Psoas muscle (tissue), 8 donors: ENCODE measurements around the gene LIG3. TPM values are rescaled to one million over a fixed set of nuclear protein-coding genes. Genes with fewer than 3 reads are reported as not detected.
"Not testable (repeated sequence)": the region's sequence is repeated elsewhere in the genome, so short reads cannot be mapped to it uniquely, and the experiment has no call there.

Source experiments
- ATAC-seq, 4 donors: fragments of 200-7000 bp; cut with Tn5 transposase; one replicate each; pipeline ENCODE4 v1.9.1; 2020; ENCODE audit warnings: moderate library complexity in 3 of 4, mild to moderate bottlenecking in 2 of 4
- DNase-seq, 2 donors: peaks; one replicate each; pipeline ENCODE4 v3.0.0-alpha.2; 2020
- H3K27ac ChIP-seq: fragments of 200-600 bp; one replicate; pipeline ENCODE4 v1.8.0; 2022
- H3K27me3 ChIP-seq, 3 donors: fragments of 200-600 bp in 1 of 3; one replicate each; pipeline versions ENCODE4 v1.6.1 to v1.8.0; 2013 to 2022; ENCODE audit warnings: low read length in 2 of 3, mild to moderate bottlenecking in 2 of 3, moderate library complexity in 1 of 3; ENCODE audit not compliant: insufficient read depth in 3 of 3
- H3K36me3 ChIP-seq, 2 donors: fragments of 200-600 bp in 1 of 2; one replicate each; pipeline versions ENCODE4 v1.6.1 to v1.8.0; 2013 to 2022; ENCODE audit warnings: low read depth in 1 of 2, mild to moderate bottlenecking in 1 of 2, moderate library complexity in 1 of 2; ENCODE audit not compliant: insufficient read depth in 1 of 2
- H3K4me1 ChIP-seq: fragments of 200-600 bp; one replicate; pipeline ENCODE4 v1.8.0; 2022
- H3K4me3 ChIP-seq: fragments of 200-600 bp; one replicate; pipeline ENCODE4 v1.8.0; 2022; ENCODE audit warnings: mild to moderate bottlenecking
- H3K9me3 ChIP-seq: fragments of 200-600 bp; one replicate; pipeline ENCODE4 v1.8.0; 2022
- CTCF ChIP-seq: fragments of 200-600 bp; IDR thresholded peaks from one replicate; pipeline ENCODE4 v1.8.0; 2022; ENCODE audit warnings: antibody characterized with exemption
- WGBS, 3 donors: extraction: QIAGEN DNeasy Blood & Tissue Kit; methylation state at CpG; one replicate each; pipeline versions ENCODE4 v1.1.6 to v1.1.7; 2013; 5-methylcytosine and 5-hydroxymethylcytosine counted together
- intact Hi-C, 2 donors: fragments of 100-400 bp; cut with DNase I; formaldehyde crosslinking; loops; one replicate each; pipeline versions ENCODE4 v1.11.0 to v1.14.2; 2022
- long read RNA-seq, 2 donors: library from polyadenylated mRNA; unstranded; transcript quantifications; one replicate each; pipeline ENCODE4 v2.0.0, GENCODE V29; 2021
- polyA plus RNA-seq, 3 donors: library from polyadenylated mRNA; stranded (reverse); fragments of 200-250 nt; gene quantifications; one replicate each; pipeline ENCODE4 v1.2.3, GENCODE V29; 2013
- total RNA-seq, 4 donors: library from RNA; stranded (reverse); fragmentation: NEBNext Ultra II Directional in 2 of 4; extraction: Animal tissue kit (Norgen Biotek cat#: 25700) in 2 of 4; gene quantifications; one replicate each; pipeline versions ENCODE4 v1.2.1 to v1.2.4, GENCODE V29; 2021 to 2023
- donor health status: healthy with polysubstance abuse.
- donor health status: DM: no; HTN: no; CAD: no; lungs with moderate emphysema.
- donor health status: Bipolar disorder and iron deficiency.
- donor health status: healthy.
- donor health status: DM: yes; HTN: yes; CAD: no.
- donor health status: DM: no; HTN: no; CAD: no.
- donor health status: DM: no; HTN: no; CAD: no.
- donor health status: DM: yes; HTN: yes; CAD: no.

The LIG3 gene
- total RNA-seq (10 to 100 TPM; 23.5 to 28.2 (median 26.2) TPM), polyA plus RNA-seq (10 to 100 TPM; 11.5 to 17.6 (median 12.2) TPM)
- long read RNA-seq, donor 1, full-length matches to known transcripts = 9 of 20 reads
- long read RNA-seq, donor 1, partial matches to known transcripts = 5 of 20 reads
- long read RNA-seq, donor 1, other reads (novel, unspliced or antisense) = 6 of 20 reads
- long read RNA-seq, donor 2, full-length matches to known transcripts = 12 of 27 reads
- long read RNA-seq, donor 2, partial matches to known transcripts = 3 of 27 reads
- long read RNA-seq, donor 2, other reads (novel, unspliced or antisense) = 12 of 27 reads

DNA sequence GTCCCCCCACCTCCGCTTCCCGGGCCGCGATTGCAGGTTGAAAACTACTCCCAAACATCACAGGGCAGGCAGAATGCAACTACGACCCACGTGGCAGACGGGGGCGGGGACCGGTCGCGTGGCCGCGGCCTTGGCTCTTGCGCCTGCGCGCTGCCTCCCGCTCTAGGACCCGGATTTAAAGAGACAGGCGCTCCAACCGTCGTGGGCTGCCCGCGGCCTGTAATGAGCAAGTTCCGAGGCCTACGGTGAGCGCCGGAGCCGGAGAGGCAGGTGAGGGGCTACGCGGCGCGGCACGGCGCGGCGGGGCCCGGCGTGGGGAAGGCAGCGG is at the start of gene LIG3:
LIG3 (plus strand) TSS at position 160 of the 328 bp plus-strand sequence. CDS start 2,494 bp downstream, outside the sequence.
- TF ChIP-seq CTCF = no peak
- Histone ChIP-seq H3K36me3 (peaks cover 0 to 10% of the 10 kb centered on the region in 2 donors), H3K9me3 (no peaks in the 10 kb centered on the region), H3K4me1 (peaks cover 25% of the 10 kb centered on the region), H3K27me3 (no peaks in the 10 kb centered on the region), H3K27ac (peak within 1 kb of the TSS; percentile 99), H3K4me3 (peak within 1 kb of the TSS; percentile 98)
- intact Hi-C loops = loop anchor here in 1 of 2 donors (2.0 kb wide), 1 partner anchor 18 kb away; no protein-coding TSS in a partner anchor
- peak; percentile 95 to 98 for DNase-seq
- peak; percentile 93 to 96 (median 94) for ATAC-seq
- 0 to 2% (median 0%) methylated on average over 37 to 39 of the region's 39 CpGs for WGBS, 3 donors

- ATAC-seq, H3K36me3 ChIP-seq, H3K9me3 ChIP-seq, DNase-seq, H3K4me3 ChIP-seq, H3K27ac ChIP-seq, H3K27me3 ChIP-seq, H3K4me1 ChIP-seq, intact Hi-C loops: not testable (repeated sequence)
- 90 to 93% (median 91%) methylated on average over 4 of the region's 4 CpGs for WGBS, 3 donors
Observed at GRCh38 chr17:34950780-34951179, 29.5 kb upstream of the LIG3 start.

GRCh38 chr17:34958438-34958837 is 21.9 kb upstream of the LIG3 start:
- DNase-seq = no peak
- H3K9me3 ChIP-seq = no peaks in the 10 kb centered on the region
- no peak for TF ChIP-seq CTCF
- no peak overlapping the region for H3K27ac ChIP-seq
- H3K27me3 ChIP-seq = no peaks in the 10 kb centered on the region
- intact Hi-C loops = no loop called here
- H3K4me3 ChIP-seq = no peak overlapping the region
- H3K4me1 ChIP-seq = peaks cover 12% of the 10 kb centered on the region
- no peak for ATAC-seq
- 74 to 83% (median 77%) methylated on average over 1 of the region's 1 CpG for WGBS, 3 donors
- peaks cover 0 to 4% of the 10 kb centered on the region in 2 donors for H3K36me3 ChIP-seq

DNA sequence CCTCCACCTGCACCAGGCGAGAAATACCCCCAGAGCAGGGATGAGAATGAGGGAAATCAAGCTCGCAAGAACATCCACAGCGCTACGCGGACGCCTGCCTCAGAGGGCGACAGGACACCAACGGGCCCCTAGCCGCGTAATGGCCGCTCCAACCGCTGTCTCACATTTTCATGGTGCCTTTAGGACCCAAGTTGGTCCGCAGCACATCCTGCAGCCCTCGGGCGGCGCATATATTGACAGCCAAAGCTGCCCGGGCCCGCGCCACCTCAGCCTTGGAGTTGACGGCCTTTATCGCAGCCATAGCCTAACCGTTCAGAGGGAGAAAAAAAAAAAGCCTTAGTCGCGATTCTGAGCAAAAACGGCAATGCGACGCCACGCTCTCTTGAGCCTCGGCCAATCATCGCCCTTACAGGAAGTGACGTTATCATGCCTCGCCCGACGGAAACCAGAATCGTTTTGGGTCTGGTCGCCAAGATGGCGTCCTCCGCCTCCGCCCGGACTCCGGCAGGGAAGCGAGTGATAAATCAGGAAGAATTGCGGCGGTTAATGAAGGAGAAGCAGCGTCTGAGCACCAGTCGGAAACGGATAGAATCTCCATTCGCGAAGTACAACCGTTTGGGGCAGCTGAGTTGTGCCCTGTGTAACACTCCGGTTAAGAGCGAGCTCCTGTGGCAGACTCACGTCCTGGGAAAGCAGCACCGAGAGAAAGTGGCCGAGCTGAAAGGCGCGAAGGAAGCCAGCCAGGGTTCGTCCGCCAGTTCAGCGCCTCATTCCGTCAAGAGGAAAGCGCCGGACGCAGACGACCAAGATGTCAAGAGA is 19.0 kb upstream of the LIG3 start, which contains the start of the genes CCT6B and ZNF830:
CCT6B (minus strand) TSS at position 368 of the 819 bp plus-strand sequence; CDS start at position 301, 67 bp downstream.
ZNF830 (plus strand) TSS at position 448 of the 819 bp plus-strand sequence; CDS start at position 475, 27 bp downstream.
- peak within 1 kb of the TSS; percentile 97 for H3K27ac ChIP-seq
- intact Hi-C loops = no loop called here
- WGBS, 3 donors = 0 to 1% (median 0%) methylated on average over 65 of the region's 65 CpGs
- DNase-seq (peak; percentile 92 to 95), ATAC-seq (peak; percentile 97 to 99 (median 99))
- H3K9me3 ChIP-seq = no peaks in the 10 kb centered on the region
- no peak for TF ChIP-seq CTCF
- H3K27me3 ChIP-seq = no peaks in the 10 kb centered on the region
- H3K4me1 ChIP-seq = peaks cover 16% of the 10 kb centered on the region
- peaks cover 0 to 33% of the 10 kb centered on the region in 2 donors for H3K36me3 ChIP-seq
- H3K4me3 ChIP-seq = peak within 1 kb of the TSS; percentile 95

- WGBS, 3 donors = 36 to 54% (median 48%) methylated on average over 2 of the region's 2 CpGs
- Histone ChIP-seq H3K27me3 (no peaks in the 10 kb centered on the region), H3K36me3 (peaks cover 0 to 19% of the 10 kb centered on the region in 2 donors), H3K4me1 (peaks cover under 1% of the 10 kb centered on the region), H3K4me3 (no peak overlapping the region), H3K27ac (no peak overlapping the region), H3K9me3 (no peaks in the 10 kb centered on the region)
- intact Hi-C loops = no loop called here
- ATAC-seq (no peak), DNase-seq (no peak)
- TF ChIP-seq CTCF = no peak
Observed at GRCh38 chr17:34974179-34974578, 6.1 kb upstream of the LIG3 start.
